GM21737 (cell line): ENCODE data around the gene BPIFB6.

Experiments used
- ATAC-seq: cut with Tn5 transposase; IDR thresholded peaks from one replicate; pipeline ENCODE4 v1.9.1; 2021; ENCODE audit warnings: mild to moderate bottlenecking, moderate library complexity; ENCODE audit not compliant: unreplicated experiment

BPIFB6 gene, protein sequence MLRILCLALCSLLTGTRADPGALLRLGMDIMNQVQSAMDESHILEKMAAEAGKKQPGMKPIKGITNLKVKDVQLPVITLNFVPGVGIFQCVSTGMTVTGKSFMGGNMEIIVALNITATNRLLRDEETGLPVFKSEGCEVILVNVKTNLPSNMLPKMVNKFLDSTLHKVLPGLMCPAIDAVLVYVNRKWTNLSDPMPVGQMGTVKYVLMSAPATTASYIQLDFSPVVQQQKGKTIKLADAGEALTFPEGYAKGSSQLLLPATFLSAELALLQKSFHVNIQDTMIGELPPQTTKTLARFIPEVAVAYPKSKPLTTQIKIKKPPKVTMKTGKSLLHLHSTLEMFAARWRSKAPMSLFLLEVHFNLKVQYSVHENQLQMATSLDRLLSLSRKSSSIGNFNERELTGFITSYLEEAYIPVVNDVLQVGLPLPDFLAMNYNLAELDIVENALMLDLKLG

DNA sequence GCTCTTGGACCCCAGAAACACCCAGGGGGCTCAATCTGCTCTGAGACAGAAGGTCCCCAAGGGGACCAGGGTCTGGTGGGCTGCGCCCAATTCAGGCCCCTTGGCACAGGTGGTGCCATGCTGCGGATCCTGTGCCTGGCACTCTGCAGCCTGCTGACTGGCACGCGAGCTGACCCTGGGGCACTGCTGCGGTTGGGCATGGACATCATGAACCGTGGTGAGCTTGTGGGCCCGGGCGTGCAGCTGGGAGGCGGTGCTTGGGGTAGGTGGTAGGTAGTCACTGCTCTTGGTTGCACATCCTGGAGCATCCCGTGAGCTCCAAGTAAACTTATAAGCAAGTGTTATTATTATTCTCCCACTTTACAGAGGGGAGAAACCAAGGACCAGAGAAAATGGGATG is at the start of gene BPIFB6:
Gene BPIFB6, plus strand, starts transcription at position 118 of the 400 bp plus-strand sequence. Its CDS starts 0 bp downstream, at position 118.
- no peak for ATAC-seq

DNA sequence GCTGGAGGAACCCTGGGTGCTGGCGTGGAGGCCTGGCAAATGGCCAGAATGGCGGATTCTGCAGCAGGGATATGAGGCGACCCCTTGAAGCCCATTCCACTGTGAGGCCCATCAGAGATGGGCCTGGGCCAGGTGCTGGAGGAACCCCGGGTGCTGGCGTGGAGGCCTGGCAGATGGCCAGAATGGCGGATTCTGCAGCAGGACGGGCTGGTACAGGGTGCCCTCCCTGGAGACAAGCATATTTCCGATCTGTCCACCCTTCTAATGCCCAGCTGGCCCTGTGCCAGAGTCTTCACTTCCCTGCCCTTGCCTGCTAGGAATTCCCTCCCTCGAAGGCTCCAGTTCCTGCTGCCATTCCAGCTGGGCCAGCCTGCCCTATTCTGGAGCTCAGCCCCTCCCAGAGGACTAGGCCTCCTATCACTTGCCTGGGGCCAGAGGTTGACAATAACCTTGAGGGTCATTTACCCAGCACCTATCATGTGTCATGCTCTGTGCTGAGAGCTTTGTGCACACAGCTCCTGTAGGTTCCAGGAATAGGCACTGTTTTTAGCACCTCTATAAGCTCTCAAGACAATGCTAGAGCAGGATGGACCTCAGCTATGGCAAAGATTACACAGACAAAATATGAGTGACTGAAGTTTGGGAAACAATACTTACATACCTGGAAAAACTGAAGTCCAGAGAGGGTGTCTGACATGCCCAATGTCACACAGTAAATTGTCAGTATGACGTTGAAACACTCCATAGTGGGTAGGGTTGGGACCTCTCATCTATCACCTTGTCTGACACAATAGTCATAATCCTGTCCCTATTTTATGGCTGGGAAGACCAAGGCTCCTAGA is 48.6 kb upstream of the BPIFB6 start:
- no peak for ATAC-seq

DNA sequence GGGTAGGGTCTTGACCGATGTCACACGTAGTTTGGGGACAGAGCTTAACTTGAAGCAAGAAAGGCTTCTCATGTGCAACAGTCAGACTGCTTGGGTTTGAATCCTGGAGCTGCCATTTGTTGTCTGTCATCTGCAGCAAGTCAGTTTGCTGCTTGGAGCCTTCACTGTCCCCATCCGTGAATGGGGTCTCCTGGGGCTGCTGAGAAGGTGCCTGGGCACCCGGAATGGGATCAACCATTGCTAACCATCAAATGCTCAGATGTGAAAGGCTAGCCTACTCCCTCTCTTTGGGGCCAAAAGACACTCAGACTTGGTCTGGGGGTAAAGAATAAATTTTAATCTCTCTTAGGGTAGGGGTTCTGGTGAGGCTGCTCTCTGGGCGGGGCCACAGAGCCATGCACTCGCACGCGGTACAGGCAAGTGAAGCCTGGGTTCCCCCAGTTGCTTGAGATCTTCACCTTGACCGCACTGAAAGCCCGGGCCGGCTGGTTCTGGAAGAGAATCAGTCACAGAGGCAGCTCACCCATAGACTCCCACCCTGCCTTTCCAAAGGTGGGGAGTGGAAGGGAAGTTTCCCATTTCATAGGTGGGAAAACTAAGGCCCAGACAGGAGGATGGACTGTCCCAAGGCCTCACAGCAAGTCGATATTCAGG is 47.9 kb upstream of the BPIFB6 start:
- ATAC-seq = no peak

DNA sequence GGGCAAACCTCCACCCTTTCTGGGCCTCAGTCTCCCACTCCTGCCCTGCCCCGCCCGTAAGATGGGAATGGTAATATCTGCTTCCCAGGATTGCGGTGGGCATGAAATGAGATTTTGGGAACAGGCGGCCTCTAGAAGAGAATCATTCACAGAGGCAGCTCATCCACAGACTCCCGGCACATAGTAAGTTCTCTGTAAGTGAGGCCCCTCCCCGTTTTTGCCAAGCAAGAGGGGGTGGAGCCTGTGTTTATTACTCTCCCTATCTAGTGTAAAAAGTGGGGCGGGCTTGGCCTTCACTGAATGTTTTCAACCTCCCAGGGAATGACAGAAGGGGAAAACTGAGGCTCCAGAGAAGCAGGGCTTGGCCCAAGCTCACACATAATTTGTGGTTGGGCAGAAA is 47.3 kb upstream of the BPIFB6 start:
- no peak for ATAC-seq

- no peak for ATAC-seq
These were observed 46.7 kb upstream of the BPIFB6 start for GRCh38 chr20:32984631-32985354.

DNA sequence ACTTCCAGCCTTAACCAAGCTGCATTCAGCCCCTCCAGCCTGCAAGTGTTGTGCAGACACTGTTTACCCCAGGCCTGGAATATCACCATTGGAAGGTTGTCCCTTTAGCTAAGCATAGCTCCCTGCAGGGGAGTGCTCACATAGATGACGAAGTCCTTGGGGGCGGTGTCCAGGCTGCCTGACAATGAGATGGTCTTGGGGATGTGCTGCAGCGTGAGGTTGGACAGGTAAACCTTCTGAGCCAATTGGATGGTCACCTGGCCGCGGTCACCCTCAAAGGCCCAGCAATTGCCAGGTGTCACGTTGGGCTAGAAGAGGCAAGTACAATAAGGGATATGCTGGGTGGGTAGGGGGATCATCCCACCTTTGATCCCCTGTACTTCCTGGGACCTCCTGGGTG is 45.9 kb upstream of the BPIFB6 start:
- ATAC-seq = no peak

- ATAC-seq = no peak
These were observed 45.0 kb upstream of the BPIFB6 start for GRCh38 chr20:32986331-32986966.

DNA sequence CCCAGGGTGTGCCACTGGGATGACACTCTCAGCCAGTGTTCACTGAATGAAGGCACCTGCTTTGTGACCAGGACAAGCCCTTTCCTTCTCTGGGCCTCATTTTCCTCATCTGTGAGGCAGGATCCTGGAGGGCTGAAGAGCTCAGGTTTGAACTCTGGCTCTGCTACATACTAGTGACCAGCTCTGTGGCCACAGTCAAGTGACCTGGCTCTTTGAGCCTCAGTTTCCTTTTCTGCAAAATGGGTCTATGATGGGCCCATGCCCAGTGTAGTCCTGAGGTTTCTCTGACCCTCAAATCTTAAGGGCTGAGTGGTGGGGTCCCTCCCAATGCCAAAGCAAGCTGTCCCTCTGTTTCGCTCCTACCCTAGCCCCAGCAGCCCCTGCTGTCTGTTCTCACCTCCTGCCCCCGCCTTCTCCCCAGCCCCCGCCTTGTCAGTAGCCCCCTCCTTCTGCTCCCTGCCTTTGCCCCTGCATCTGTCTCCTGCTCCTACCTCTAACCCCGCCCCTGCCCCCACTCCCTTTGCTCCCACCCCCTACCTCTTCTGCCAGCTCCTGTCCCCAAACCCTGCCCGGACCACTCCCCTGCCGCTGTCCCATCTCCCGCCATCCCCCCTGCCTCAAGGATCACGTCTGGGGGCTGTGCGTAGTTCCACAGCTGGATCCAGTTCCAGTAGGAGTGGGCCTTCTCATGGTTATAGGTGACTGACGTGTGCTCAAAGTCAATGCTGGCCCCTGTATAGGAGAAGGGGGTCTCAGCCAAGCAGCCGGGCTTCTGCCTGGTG is 44.2 kb upstream of the BPIFB6 start:
- ATAC-seq = no peak

DNA sequence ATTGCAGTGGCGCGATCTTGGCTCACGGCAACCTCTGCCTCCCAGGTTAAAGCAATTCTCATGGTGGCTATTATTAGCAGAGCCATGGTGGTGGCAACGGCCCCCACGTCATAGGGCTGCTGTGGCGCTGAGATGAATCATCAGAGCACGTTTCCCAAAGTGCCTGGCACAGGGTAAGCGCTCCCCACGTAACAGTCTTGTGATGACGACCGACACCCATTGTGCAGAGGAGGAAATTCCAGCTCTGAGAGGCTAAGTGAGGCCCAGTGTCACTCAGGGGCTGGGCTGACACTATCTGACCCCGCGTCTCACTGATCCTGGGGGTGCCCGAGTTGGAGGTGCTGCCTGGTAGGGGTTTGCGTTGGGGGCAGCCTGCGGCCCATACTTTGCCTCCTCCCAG is 43.4 kb upstream of the BPIFB6 start:
- no peak for ATAC-seq

DNA sequence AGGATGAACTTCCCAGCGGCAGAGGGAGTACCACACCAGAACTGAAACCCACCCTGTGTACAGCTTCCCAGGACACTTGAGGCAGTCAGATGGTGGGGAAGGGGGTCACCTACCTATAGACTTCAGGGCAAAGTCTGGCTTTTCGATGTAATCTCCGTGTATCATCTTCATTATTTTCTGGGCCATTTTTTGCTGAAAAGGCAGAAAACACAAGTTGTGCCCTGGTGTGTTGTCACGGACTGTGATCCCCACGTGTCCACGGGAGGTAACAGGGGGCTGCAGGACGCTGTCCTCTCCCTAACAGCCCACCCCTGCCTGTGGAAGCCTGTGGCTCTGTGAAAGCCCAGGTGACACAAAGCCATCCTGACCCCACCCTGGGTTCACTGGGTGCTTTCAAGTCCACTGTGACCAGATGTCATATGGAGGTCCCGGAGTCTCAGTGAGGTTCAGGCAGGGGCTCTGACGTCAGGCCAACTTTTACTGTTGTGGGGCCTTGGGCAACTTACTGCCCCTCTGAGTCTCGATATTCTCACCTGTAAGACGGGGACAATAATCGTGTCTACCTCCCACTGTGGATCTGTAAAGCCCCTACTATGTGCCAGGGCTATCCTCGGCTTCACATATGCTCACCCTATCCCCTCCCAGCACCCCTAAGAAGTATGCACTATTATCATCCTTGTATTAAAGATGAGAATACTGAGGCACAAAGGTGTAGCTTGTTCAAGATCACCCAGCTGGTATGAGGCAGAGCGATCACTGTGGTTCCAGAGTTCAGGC is 41.8 kb upstream of the BPIFB6 start:
- no peak for ATAC-seq

- ATAC-seq = no peak
These were observed 41.0 kb upstream of the BPIFB6 start for GRCh38 chr20:32990426-32990825.

DNA sequence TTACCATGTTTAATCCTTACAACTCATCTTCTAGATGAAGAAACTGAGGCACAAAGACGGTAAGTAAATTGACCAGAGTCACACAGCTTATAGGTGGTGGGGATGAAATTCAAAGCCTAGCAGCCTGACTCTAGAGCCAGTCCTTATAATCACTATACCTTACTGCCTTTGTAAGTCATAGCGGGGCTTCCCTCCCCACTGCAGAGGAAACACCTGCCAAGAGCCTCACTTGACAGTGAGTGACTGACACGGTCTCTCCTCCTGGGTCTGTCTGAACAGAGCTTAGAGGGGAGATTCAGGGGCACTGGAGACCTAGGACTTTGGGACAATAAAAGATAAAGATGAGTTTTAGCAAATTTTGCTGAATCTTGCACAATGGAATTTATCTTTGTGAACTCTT is 40.1 kb upstream of the BPIFB6 start:
- ATAC-seq = no peak

- ATAC-seq = no peak
These were observed 39.4 kb upstream of the BPIFB6 start for GRCh38 chr20:32991792-32992641.

DNA sequence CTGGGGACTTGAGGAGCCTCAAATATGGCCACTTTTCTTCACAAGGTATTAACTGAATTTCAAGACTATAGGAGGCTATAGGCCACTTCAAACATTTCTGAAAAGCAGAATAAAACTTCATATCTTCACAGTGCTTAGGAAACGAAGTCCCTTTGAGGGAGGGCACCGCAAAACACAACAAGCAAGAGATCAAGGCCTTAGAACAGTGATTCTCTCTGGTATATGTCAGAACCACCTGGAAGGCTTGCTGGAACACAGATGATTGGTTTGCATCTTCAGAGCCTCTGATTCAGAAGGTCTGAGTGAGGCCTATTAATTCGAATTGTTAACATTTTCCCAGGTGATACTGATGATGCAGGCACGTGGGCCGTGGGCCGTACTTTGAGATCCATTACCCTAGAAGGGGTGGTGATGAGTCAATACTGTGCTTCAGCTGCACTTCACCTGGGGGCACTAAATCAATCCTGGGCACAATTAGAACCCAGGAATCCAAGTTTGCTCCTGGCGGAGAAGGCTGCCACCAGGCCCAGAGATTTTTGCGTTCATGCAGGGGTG is 37.9 kb upstream of the BPIFB6 start:
- no peak for ATAC-seq

DNA sequence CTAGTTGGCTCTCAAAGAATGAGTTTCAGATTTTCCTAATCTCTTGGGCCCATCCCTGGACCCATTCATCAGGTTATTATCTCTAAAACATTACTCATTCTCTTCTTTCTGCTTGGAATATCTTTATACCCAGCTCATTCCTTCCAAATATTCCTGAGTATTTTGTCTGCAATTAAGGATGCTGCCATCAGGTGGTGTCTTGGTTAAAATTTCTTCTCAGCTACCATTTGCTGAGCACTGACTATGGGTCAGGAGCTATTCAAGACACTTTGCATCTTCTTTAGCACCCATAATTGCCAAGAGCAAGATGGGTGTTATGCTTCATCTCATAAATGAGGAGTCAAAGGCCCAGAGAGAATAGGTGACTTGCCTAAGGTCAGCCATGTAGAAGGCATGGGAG is 35.6 kb upstream of the BPIFB6 start:
- no peak for ATAC-seq

DNA sequence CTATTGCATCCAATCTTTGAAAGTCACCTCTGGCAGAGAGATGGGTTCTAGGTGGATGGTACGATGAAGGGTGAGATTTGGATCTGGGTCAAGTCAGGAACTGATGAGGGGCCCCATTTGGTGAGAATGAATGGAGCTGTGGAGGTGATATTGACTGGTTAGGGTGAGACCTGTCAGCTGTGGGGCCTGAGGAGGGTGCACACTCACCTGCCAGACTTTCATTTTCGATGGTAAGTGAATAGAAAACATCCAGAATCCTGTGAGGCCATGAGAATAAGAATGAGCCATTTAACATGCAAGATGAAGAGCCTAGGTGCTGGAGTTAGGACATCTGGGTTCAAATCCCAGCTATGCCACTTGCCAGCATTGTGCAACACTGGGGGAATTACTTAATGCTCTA is 34.0 kb upstream of the BPIFB6 start:
- no peak for ATAC-seq

GRCh38 chr20:32999603-33000250 is 31.7 kb upstream of the BPIFB6 start:
- ATAC-seq = no peak
